H1 (cell line): ENCODE results near the gene OPCML. TPM values are rescaled to one million over a fixed set of nuclear protein-coding genes. Genes with fewer than 3 reads are reported as not detected.

Experiments
- FOSL1 ChIP-seq: IDR thresholded peaks from 2 replicates; pipeline ENCODE4 v1.6.1; 2011; ENCODE audit warnings: mild to moderate bottlenecking, low read depth, low read length, moderate library complexity; ENCODE audit not compliant: insufficient read depth
- KDM5A ChIP-seq: fragments of 200-600 bp; IDR thresholded peaks from 2 replicates; pipeline ENCODE4 v1.7.1; 2012; ENCODE audit warnings: mild to moderate bottlenecking, low read length, inconsistent platforms, mixed read lengths
- RBBP5 ChIP-seq: IDR thresholded peaks from 2 replicates; pipeline ENCODE4 v1.7.1; 2012; ENCODE audit warnings: low read depth, mild to moderate bottlenecking, inconsistent platforms, low read length, moderate library complexity, borderline replicate concordance
- RNF2 ChIP-seq: fragments of 200-900, 300-1000 bp; sonication (generic); IDR thresholded peaks from 2 replicates; pipeline ENCODE4 v1.7.1; 2016; ENCODE audit warnings: borderline replicate concordance, low read depth, mild to moderate bottlenecking, antibody characterized with exemption, low read length; ENCODE audit not compliant: poor library complexity, severe bottlenecking; ENCODE audit errors: missing control alignments
- TAF1 ChIP-seq: IDR thresholded peaks from 2 replicates; pipeline ENCODE4 v1.6.1; 2011; ENCODE audit warnings: mild to moderate bottlenecking, low read depth, low read length
- polyA plus RNA-seq, 7 experiments: library from polyadenylated mRNA; depleted of rRNA in 3 of 7; stranded (reverse) in 5 of 7; unstranded in 2 of 7; fragments of >200 nt in 5 of 7; fragments of 200-250 nt in 2 of 7; gene quantifications; 1 replicate in 5 of 7; 2 replicates in 1 of 7; 4 replicates in 1 of 7; pipeline versions ENCODE4 v1.2.1 to v1.2.3, GENCODE V29; 2011 to 2013; ENCODE audit warnings: missing spikeins in 2 of 7, mixed read lengths in 2 of 7
- total RNA-seq: library from RNA; stranded (reverse); fragmentation: NEBNext Ultra II Directional; extraction: Animal tissue kit (Norgen Biotek cat#: 25700); gene quantifications from 2 replicates; pipeline ENCODE4 v1.2.1, GENCODE V29; 2021
- TF ChIP-seq, protein P1 (sequence below): IDR thresholded peaks from 2 replicates; pipeline ENCODE4 v1.6.1; 2012; ENCODE audit warnings: low read length, inconsistent platforms

OPCML gene
- total and polyA plus RNA-seq, 2 of the 8 experiments (the other 6 are each of a cell fraction or from before 2014, with no cell fraction given) = 2.3 to 3.1 TPM

DNA sequence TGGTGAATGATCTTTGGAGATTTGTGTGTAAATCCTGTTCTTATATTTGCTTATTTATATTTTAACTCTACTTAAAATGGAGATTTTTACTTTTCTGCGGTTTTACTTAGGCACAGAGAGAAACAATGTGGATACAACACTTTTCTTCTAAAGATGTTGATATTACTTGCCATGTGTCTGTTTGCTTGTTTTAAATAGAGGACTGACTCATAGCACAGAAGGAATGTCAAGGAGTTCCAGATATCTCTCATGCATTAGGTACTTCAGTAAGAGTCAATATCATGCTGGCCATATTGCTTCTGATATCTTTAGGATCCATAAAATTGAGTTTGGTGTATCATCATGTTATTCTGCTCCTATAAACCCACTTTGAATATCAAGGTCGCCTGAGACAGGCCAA lies 395.0 kb downstream of the OPCML start (continued):
- no peak for TF ChIP-seq RNF2
- no peak for TF ChIP-seq KDM5A
- TF ChIP-seq FOSL1 = no peak
- TF ChIP-seq, protein P1, sequence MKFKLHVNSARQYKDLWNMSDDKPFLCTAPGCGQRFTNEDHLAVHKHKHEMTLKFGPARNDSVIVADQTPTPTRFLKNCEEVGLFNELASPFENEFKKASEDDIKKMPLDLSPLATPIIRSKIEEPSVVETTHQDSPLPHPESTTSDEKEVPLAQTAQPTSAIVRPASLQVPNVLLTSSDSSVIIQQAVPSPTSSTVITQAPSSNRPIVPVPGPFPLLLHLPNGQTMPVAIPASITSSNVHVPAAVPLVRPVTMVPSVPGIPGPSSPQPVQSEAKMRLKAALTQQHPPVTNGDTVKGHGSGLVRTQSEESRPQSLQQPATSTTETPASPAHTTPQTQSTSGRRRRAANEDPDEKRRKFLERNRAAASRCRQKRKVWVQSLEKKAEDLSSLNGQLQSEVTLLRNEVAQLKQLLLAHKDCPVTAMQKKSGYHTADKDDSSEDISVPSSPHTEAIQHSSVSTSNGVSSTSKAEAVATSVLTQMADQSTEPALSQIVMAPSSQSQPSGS = no peak
- no peak for TF ChIP-seq RBBP5
- TF ChIP-seq TAF1 = no peak
